IPS DF 6.9 (cell line): Measurements from ENCODE around the gene SERPINB7.
"Not testable (repeated sequence)": the region's sequence is repeated elsewhere in the genome, so short reads cannot be mapped to it uniquely, and the experiment has no call there.

ENCODE experiments used
- DNase-seq: peaks from one replicate; pipeline ENCODE4 v3.0.0-alpha.2; 2013; ENCODE audit warnings: low read depth, low spot score
- H3K27ac ChIP-seq: one replicate; pipeline ENCODE4 v1.5.1; 2013; ENCODE audit warnings: low read length, control low read depth
- H3K27me3 ChIP-seq: 2 replicates; pipeline ENCODE4 v1.6.1; 2013; ENCODE audit warnings: mild to moderate bottlenecking, low read length; ENCODE audit not compliant: control insufficient read depth, insufficient read depth
- H3K36me3 ChIP-seq: 2 replicates; pipeline ENCODE4 v1.6.1; 2013; ENCODE audit warnings: low read length; ENCODE audit not compliant: control insufficient read depth, insufficient read depth
- H3K4me1 ChIP-seq: 2 replicates; pipeline ENCODE4 v1.6.1; 2013; ENCODE audit warnings: low read length; ENCODE audit not compliant: control insufficient read depth, insufficient read depth
- H3K4me3 ChIP-seq: 2 replicates; pipeline ENCODE4 v1.5.1; 2013; ENCODE audit warnings: mild to moderate bottlenecking, low read length
- H3K9me3 ChIP-seq: 2 replicates; pipeline ENCODE4 v1.6.1; 2013; ENCODE audit warnings: low read length, inconsistent platforms; ENCODE audit not compliant: control insufficient read depth, insufficient read depth
- WGBS: extraction: QIAGEN DNeasy Blood & Tissue Kit; methylation state at CpG from one replicate; pipeline ENCODE4 v1.1.7; 2013; ENCODE audit warnings: mixed read lengths, missing lambda C conversion rate; ENCODE audit not compliant: insufficient read length, insufficient coverage; 5-methylcytosine and 5-hydroxymethylcytosine counted together

The SERPINB7 gene

DNA sequence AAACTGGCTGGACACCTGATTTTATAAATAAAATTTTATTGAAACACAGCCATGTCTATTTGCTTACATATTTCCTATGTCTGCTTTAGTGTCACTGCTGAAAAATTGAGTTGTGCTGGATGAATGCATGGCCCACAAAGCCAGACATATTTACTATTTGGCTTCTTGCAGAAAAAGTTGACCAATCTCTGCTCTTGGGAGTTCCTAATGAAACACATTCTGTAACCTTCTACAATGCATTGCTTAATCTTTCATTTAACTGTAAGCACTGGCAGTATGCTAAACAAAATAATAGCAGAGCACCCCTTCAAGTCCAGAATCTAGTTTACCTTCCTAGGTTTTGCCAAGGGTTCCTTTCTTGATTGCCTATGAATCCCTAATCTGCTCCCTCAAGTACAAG is 17.7 kb upstream of the SERPINB7 start:
- DNase-seq, result no peak
- no peaks in the 10 kb centered on the region for H3K4me1 ChIP-seq

DNA sequence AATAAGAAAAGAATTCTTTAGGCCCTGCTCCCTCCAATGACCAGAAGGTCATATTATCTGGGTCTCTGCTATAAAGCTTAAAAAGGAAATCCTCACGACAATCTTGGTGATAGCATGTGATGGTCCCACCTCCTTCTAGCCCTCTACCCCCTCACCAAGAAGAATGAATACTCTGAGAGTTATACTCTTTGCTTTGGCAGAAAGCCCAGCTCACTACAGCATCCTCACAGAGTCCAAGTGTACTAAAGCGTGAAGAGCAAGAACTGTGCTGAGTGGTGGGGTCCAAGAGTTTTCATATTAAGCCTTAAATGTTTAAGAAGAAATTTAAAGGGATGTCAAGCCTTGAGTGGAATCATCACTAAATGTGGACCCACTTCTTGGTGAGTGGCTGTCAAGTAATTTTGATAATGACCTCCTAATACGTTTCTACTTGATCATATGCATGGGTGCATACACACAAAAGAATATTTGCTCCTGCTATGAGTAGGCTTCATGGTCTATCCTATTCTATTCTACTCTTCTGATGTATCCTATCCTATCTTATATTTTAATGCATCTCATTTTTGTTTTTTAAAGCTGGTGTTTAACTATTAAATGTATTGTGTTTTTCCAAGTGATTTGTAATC is 16.5 kb upstream of the SERPINB7 start:
- no peak for DNase-seq
- H3K4me3 ChIP-seq, result no peak overlapping the region
- H3K27me3 ChIP-seq, result no peaks in the 10 kb centered on the region
- no peak overlapping the region for H3K27ac ChIP-seq
- WGBS, result no CpG with 5 or more reads among the region's 3 CpGs
- H3K9me3 ChIP-seq, result no peaks in the 10 kb centered on the region; the same call in 1 of the 2 replicates
- H3K4me1 ChIP-seq, result no peaks in the 10 kb centered on the region
- no peaks in the 10 kb centered on the region for H3K36me3 ChIP-seq

More for the DNA sequence above, 17.7 kb upstream of the SERPINB7 start:
- Histone ChIP-seq H3K9me3 (no peaks in the 10 kb centered on the region; the same call in 1 of the 2 replicates), H3K27me3 (no peaks in the 10 kb centered on the region), H3K4me3 (no peak overlapping the region), H3K36me3 (no peaks in the 10 kb centered on the region), H3K27ac (no peak overlapping the region)

DNA sequence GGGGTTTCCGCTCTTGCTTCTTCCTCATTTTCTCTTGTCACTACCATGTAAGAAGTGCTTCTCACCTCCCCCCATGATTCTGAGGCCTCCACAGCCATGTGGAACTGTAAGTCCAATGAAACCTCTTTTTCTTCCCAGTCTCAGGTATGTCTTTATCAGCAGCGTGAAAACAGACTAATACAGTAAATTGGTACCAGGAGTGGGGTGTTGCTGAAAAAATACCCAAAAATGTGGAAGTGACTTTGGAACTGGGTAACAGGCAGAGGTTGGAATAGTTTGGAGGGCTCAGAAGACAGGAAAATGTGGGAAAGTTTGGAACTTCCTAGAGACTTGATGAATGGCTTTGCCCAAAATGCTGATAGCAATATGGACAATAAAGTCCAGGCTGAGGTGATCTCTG is 15.4 kb upstream of the SERPINB7 start:
- not testable (repeated sequence) for H3K27ac ChIP-seq, H3K4me3 ChIP-seq, H3K27me3 ChIP-seq, H3K4me1 ChIP-seq, H3K9me3 ChIP-seq, H3K36me3 ChIP-seq, DNase-seq
- WGBS, result no CpG with 5 or more reads among the region's 2 CpGs

DNA sequence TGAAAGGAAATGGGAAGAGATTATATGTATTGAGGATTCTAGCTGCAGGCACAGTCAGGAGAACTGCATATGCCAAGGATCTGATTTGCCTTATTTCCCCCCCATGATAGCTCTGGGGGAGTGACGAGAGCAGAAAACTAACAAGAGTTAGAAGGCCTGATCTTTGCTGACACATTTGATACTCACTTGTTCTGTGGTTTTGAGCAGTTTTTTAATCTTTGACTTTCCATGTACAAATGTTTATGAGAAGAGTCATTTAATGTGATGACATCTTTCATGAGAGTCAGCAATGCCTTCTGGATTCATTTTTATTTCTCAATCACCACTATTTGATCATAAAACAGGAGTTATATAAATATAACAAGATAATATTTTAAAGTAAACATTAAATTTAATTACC is 12.7 kb upstream of the SERPINB7 start:
- Histone ChIP-seq H3K27ac (no peak overlapping the region), H3K27me3 (no peaks in the 10 kb centered on the region), H3K4me3 (no peak overlapping the region), H3K9me3 (no peaks in the 10 kb centered on the region; the same call in 1 of the 2 replicates), H3K4me1 (no peaks in the 10 kb centered on the region), H3K36me3 (no peaks in the 10 kb centered on the region)
- no peak for DNase-seq
- WGBS, result no CpG with 5 or more reads among the region's 1 CpG

DNA sequence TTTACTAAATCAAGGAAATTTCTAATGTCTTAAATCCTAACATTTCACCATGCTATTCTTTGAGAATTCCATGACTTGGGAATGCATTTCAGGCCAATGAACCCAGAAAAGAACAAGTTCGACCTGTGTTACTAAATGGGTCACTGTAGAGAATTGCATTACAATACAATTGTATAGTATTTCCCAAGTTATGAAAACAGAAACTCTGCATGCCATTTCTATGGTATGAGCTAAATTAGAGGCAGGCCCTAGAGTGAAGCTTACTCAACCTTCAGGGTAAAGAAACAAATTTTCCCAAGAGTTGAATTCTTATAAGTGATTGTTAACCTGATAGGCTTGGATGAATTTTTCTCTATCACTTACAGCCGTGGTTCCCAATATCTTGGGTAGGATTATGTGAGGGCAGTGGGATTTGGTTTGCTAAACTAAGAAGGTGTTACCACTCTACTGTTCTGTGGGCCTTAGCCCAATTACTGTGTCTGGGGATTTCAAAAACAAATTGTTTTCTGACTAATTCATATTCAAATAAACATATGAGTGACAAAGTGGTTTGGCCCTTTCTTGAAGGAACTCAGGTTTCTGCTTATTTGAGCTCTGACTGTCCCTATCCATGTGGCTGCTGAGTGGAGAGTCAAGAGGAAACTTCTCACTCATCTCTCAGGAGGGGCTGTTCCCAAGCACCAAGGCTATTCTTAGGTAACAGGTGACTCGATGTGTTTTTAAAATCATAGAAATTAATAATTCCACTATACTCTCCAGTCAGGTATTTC is 11.2 kb upstream of the SERPINB7 start:
- no CpG with 5 or more reads among the region's 3 CpGs for WGBS
- Histone ChIP-seq H3K27me3 (no peaks in the 10 kb centered on the region), H3K4me3 (no peak overlapping the region), H3K9me3 (no peaks in the 10 kb centered on the region; the same call in 1 of the 2 replicates), H3K4me1 (no peaks in the 10 kb centered on the region), H3K36me3 (no peaks in the 10 kb centered on the region), H3K27ac (no peak overlapping the region)
- no peak for DNase-seq

- Histone ChIP-seq H3K36me3 (no peaks in the 10 kb centered on the region), H3K9me3 (no peaks in the 10 kb centered on the region), H3K27me3 (no peaks in the 10 kb centered on the region), H3K4me1 (no peaks in the 10 kb centered on the region), H3K4me3 (no peak overlapping the region), H3K27ac (no peak overlapping the region)
- WGBS, result no CpG with 5 or more reads among the region's 2 CpGs
- no peak for DNase-seq
These were observed 9.4 kb upstream of the SERPINB7 start for GRCh38 chr18:63765837-63766236.

DNA sequence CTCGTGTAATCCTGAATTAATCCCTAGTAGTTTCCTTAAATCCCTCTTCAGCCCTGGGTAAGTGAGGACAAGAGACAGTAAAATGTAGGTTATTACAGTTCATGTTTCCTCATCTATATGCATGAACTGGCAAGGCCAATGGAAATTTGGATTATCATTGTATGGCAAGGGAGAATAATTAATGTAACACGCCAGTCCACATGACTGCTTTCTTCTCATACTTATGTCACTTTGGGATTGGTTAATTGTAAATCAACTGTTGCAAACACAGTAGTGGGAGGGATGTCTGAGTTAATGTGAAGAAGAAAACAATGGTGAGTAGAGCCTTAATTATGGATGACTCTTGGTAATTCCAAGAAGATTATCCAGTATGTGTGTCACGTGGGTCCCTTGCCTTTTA is 1.7 kb upstream of the SERPINB7 start:
- H3K4me3 ChIP-seq, result no peak overlapping the region
- no peaks in the 10 kb centered on the region for H3K27me3 ChIP-seq
- H3K36me3 ChIP-seq, result no peaks in the 10 kb centered on the region
- DNase-seq, result no peak
- no peaks in the 10 kb centered on the region for H3K4me1 ChIP-seq
- WGBS, result no CpG with 5 or more reads among the region's 3 CpGs
- no peak overlapping the region for H3K27ac ChIP-seq
- H3K9me3 ChIP-seq, result no peaks in the 10 kb centered on the region

- Histone ChIP-seq H3K27ac (no peak overlapping the region), H3K36me3 (no peaks in the 10 kb centered on the region), H3K4me3 (no peak overlapping the region), H3K4me1 (no peaks in the 10 kb centered on the region), H3K27me3 (no peaks in the 10 kb centered on the region), H3K9me3 (no peaks in the 10 kb centered on the region)
- WGBS, result no CpG with 5 or more reads among the region's 1 CpG
- no peak for DNase-seq
These were observed 707 bp upstream of the SERPINB7 start for GRCh38 chr18:63774511-63774910.

- DNase-seq, result no peak
- H3K4me3 ChIP-seq, result no peak overlapping the region
- H3K27ac ChIP-seq, result no peak overlapping the region
- no CpG with 5 or more reads among the region's 1 CpG for WGBS
- H3K9me3 ChIP-seq, result no peaks in the 10 kb centered on the region
- no peaks in the 10 kb centered on the region for H3K27me3 ChIP-seq
- no peaks in the 10 kb centered on the region for H3K36me3 ChIP-seq
- peaks cover 2% of the 10 kb centered on the region; the same call in 1 of the 2 replicates for H3K4me1 ChIP-seq
These were observed 4.2 kb downstream of the SERPINB7 start for GRCh38 chr18:63779386-63779785.

- no peak overlapping the region for H3K4me3 ChIP-seq
- peak; percentile 5 for DNase-seq
- no peaks in the 10 kb centered on the region for H3K27me3 ChIP-seq
These were observed 8.2 kb downstream of the SERPINB7 start for GRCh38 chr18:63783394-63783793.

More at GRCh38 chr18:63783394-63783793, 8.2 kb downstream of the SERPINB7 start:
- H3K9me3 ChIP-seq, result no peaks in the 10 kb centered on the region
- no peak overlapping the region for H3K27ac ChIP-seq
- H3K4me1 ChIP-seq, result peaks cover 2% of the 10 kb centered on the region; the same call in 1 of the 2 replicates
- no CpG with 5 or more reads among the region's 5 CpGs for WGBS
- no peaks in the 10 kb centered on the region for H3K36me3 ChIP-seq
